GM23248 (cell line): ENCODE results near the gene CD300LF. TPM values are rescaled to one million over a fixed set of nuclear protein-coding genes. Genes with fewer than 3 reads are reported as not detected.

ENCODE experiments used
- DNase-seq: peaks from one replicate; pipeline ENCODE4 v3.0.0-alpha.2; 2015
- H2AFZ ChIP-seq: fragments of 200-600 bp; sonication (generic); 2 replicates; pipeline ENCODE4 v1.6.1; 2016; ENCODE audit warnings: antibody characterized with exemption
- H3F3A ChIP-seq: fragments of 200-600 bp; sonication (generic); 2 replicates; pipeline ENCODE4 v1.6.1; 2016; ENCODE audit warnings: mild to moderate bottlenecking, antibody characterized with exemption, mixed run types; ENCODE audit not compliant: insufficient read depth
- H3K27ac ChIP-seq: fragments of 200-600 bp; sonication (generic); 2 replicates; pipeline ENCODE4 v1.5.1; 2016; ENCODE audit warnings: mild to moderate bottlenecking
- H3K27me3 ChIP-seq: fragments of 200-600 bp; sonication (generic); replicated peaks from 2 replicates; pipeline ENCODE4 v1.6.1; 2016; ENCODE audit warnings: mild to moderate bottlenecking; ENCODE audit not compliant: insufficient read depth
- H3K36me3 ChIP-seq: fragments of 200-600 bp; sonication (generic); 2 replicates; pipeline ENCODE4 v1.6.1; 2016; ENCODE audit warnings: low read depth, mild to moderate bottlenecking
- H3K4me1 ChIP-seq: fragments of 200-600 bp; sonication (generic); 2 replicates; pipeline ENCODE4 v1.6.1; 2016; ENCODE audit warnings: mild to moderate bottlenecking; ENCODE audit not compliant: insufficient read depth
- H3K4me2 ChIP-seq: fragments of 200-600 bp; sonication (generic); one replicate; pipeline ENCODE4 v1.6.1; 2016; ENCODE audit warnings: mild to moderate bottlenecking; ENCODE audit not compliant: unreplicated experiment
- H3K4me3 ChIP-seq: fragments of 200-600 bp; sonication (generic); 2 replicates; pipeline ENCODE4 v1.5.1; 2016; ENCODE audit warnings: mild to moderate bottlenecking
- H3K79me2 ChIP-seq: fragments of 200-600 bp; sonication (generic); 2 replicates; pipeline ENCODE4 v1.6.1; 2016; ENCODE audit warnings: mild to moderate bottlenecking; ENCODE audit not compliant: insufficient read depth
- H3K9ac ChIP-seq: fragments of 200-600 bp; sonication (generic); 2 replicates; pipeline ENCODE4 v1.6.1; 2016; ENCODE audit warnings: mild to moderate bottlenecking
- H3K9me2 ChIP-seq: fragments of 200-600 bp; sonication (generic); 2 replicates; pipeline ENCODE4 v1.6.1; 2016; ENCODE audit warnings: mixed run types, mild to moderate bottlenecking, moderate library complexity; ENCODE audit not compliant: insufficient read depth
- H3K9me3 ChIP-seq: fragments of 200-600 bp; sonication (generic); one replicate; pipeline ENCODE4 v1.6.1; 2017; ENCODE audit warnings: low read depth
- H4K20me1 ChIP-seq: fragments of 200-600 bp; sonication (generic); 2 replicates; pipeline ENCODE4 v1.6.0; 2016; ENCODE audit not compliant: insufficient read depth
- EZH2 ChIP-seq: fragments of 200-600 bp; sonication (generic); IDR thresholded peaks from 2 replicates; pipeline ENCODE4 v1.6.1; 2018; ENCODE audit warnings: antibody characterized with exemption, mild to moderate bottlenecking; ENCODE audit not compliant: insufficient read depth, poor library complexity, severe bottlenecking
- EZH2phosphoT487 ChIP-seq: fragments of 200-600 bp; sonication (generic); IDR thresholded peaks from 2 replicates; pipeline ENCODE4 v1.6.1; 2018; ENCODE audit warnings: antibody characterized with exemption, moderate library complexity, mild to moderate bottlenecking, low read depth; ENCODE audit not compliant: insufficient read depth
- WGBS, 2 experiments: methylation state at CpG; one replicate each; pipeline ENCODE4 v1.1.6; 2015 to 2017; ENCODE audit warnings: low lambda C conversion rate in 2 of 2, low coverage in 1 of 2; ENCODE audit errors: missing lambda C conversion rate in 2 of 2; 5-methylcytosine and 5-hydroxymethylcytosine counted together
- in situ Hi-C: fragments of 300-500 bp; cut with MboI; formaldehyde crosslinking; loops from 2 replicates; pipeline ENCODE4 v1.15.0; 2020
- polyA plus RNA-seq: library from polyadenylated mRNA; unstranded; fragments of >200 nt; fragmentation: Nextera tagmentation; extraction: Ambion mirVana; gene quantifications from 2 replicates; pipeline ENCODE4 v1.2.1, GENCODE V29; 2016
- total RNA-seq: library from RNA; depleted of rRNA; stranded (reverse); fragments of >200 nt; shearing (Covaris generic); gene quantifications from 2 replicates; pipeline ENCODE4 v1.2.3, GENCODE V29; 2014

CD300LF gene
- total and polyA plus RNA-seq, 2 experiments from 2014 or later = not detected

GRCh38 chr17:74745548-74746177, 32.9 kb upstream of the CD300LF start:
- Histone ChIP-seq H3K79me2 (no peaks in the 10 kb centered on the region), H3K9ac (no peak overlapping the region), H4K20me1 (no peaks in the 10 kb centered on the region), H3K27me3 (0 out of 2 replicates have a peak, but pooled peaks cover 6% of the 10 kb centered on the region), H3K27ac (no peak overlapping the region), H2AFZ (no peak overlapping the region), H3K4me1 (no peaks in the 10 kb centered on the region), H3K36me3 (no peaks in the 10 kb centered on the region), H3F3A (no peaks in the 10 kb centered on the region), H3K9me3 (no peaks in the 10 kb centered on the region), H3K9me2 (no peaks in the 10 kb centered on the region), H3K4me2 (no peak overlapping the region), H3K4me3 (no peak overlapping the region)
- WGBS, 2 experiments = 85 to 89% methylated on average over 8 of the region's 8 CpGs
- no peak for DNase-seq
- in situ Hi-C loops = loop anchor here (10.0 kb wide), 1 partner anchor 119 kb away; no protein-coding TSS in a partner anchor
- TF ChIP-seq EZH2phosphoT487 = no peak
- TF ChIP-seq EZH2 = no peak

- H3K4me2 ChIP-seq = peak overlapping the region; percentile 30
- H3K36me3 ChIP-seq = no peaks in the 10 kb centered on the region
- H4K20me1 ChIP-seq = no peaks in the 10 kb centered on the region
- H3K4me1 ChIP-seq = no peaks in the 10 kb centered on the region
- H3K4me3 ChIP-seq = no peak overlapping the region
- H3K27me3 ChIP-seq = 0 out of 2 replicates have a peak, but pooled peaks cover 6% of the 10 kb centered on the region
- H2AFZ ChIP-seq = peak overlapping the region; percentile 63
- no peaks in the 10 kb centered on the region for H3K9me2 ChIP-seq
- no peak overlapping the region for H3K9ac ChIP-seq
- H3K9me3 ChIP-seq = no peaks in the 10 kb centered on the region
- H3F3A ChIP-seq = no peaks in the 10 kb centered on the region
- in situ Hi-C loops = loop anchor here (10.0 kb wide), 1 partner anchor 120 kb away; no protein-coding TSS in a partner anchor
- DNase-seq = peak; percentile 69
- no peak overlapping the region for H3K27ac ChIP-seq
- 39 to 44% methylated on average over 22 to 24 of the region's 24 CpGs for WGBS, 2 experiments
- TF ChIP-seq EZH2phosphoT487 (no peak), EZH2 (no peak)
- H3K79me2 ChIP-seq = no peaks in the 10 kb centered on the region
Observed at GRCh38 chr17:74744714-74745547, 32.2 kb upstream of the CD300LF start.

GRCh38 chr17:74744349-74744713, 31.6 kb upstream of the CD300LF start:
- H3K27ac ChIP-seq = no peak overlapping the region
- H3K9ac ChIP-seq = no peak overlapping the region
- no peaks in the 10 kb centered on the region for H3K9me3 ChIP-seq
- no peaks in the 10 kb centered on the region for H3F3A ChIP-seq
- no peaks in the 10 kb centered on the region for H3K4me1 ChIP-seq
- in situ Hi-C loops = loop anchor here (10.0 kb wide), 1 partner anchor 120 kb away; no protein-coding TSS in a partner anchor
- H4K20me1 ChIP-seq = no peaks in the 10 kb centered on the region
- H3K27me3 ChIP-seq = peaks cover 7% of the 10 kb centered on the region; the same call in 1 of the 2 replicates
- no peak overlapping the region for H3K4me3 ChIP-seq
- no peak overlapping the region for H3K4me2 ChIP-seq
- DNase-seq = no peak
- H3K9me2 ChIP-seq = no peaks in the 10 kb centered on the region
- no peaks in the 10 kb centered on the region for H3K36me3 ChIP-seq
- H2AFZ ChIP-seq = no peak overlapping the region
- no peaks in the 10 kb centered on the region for H3K79me2 ChIP-seq
- WGBS, 2 experiments = 33 to 34% methylated on average over 2 of the region's 2 CpGs
- TF ChIP-seq EZH2 (no peak), EZH2phosphoT487 (no peak)

- DNase-seq = no peak
- H3K9me3 ChIP-seq = no peaks in the 10 kb centered on the region
- no peaks in the 10 kb centered on the region for H3K4me1 ChIP-seq
- H3K27me3 ChIP-seq = peaks cover 12% of the 10 kb centered on the region
- no peak overlapping the region for H2AFZ ChIP-seq
- H3K79me2 ChIP-seq = no peaks in the 10 kb centered on the region
- no peaks in the 10 kb centered on the region for H3K36me3 ChIP-seq
- H3K27ac ChIP-seq = no peak overlapping the region
- TF ChIP-seq EZH2phosphoT487 (no peak), EZH2 (no peak)
- in situ Hi-C loops = loop anchor here (10.0 kb wide), 1 partner anchor 121 kb away; no protein-coding TSS in a partner anchor
- 18 to 37% methylated on average over 2 of the region's 2 CpGs for WGBS, 2 experiments
- H4K20me1 ChIP-seq = no peaks in the 10 kb centered on the region
- H3K9me2 ChIP-seq = no peaks in the 10 kb centered on the region
- no peak overlapping the region for H3K4me2 ChIP-seq
- H3K9ac ChIP-seq = no peak overlapping the region
- no peak overlapping the region for H3K4me3 ChIP-seq
- H3F3A ChIP-seq = no peaks in the 10 kb centered on the region
Observed at GRCh38 chr17:74743755-74744154, 31.0 kb upstream of the CD300LF start.
